HUES6 (cell line): Measurements from ENCODE around the gene TSPAN12.
"Not testable (repeated sequence)": the region's sequence is repeated elsewhere in the genome, so short reads cannot be mapped to it uniquely, and the experiment has no call there.

Experiments used
- H3K27ac ChIP-seq: 2 replicates; pipeline ENCODE4 v1.7.0; 2013; ENCODE audit warnings: low read depth, mild to moderate bottlenecking, low read length, inconsistent platforms
- H3K27me3 ChIP-seq: 2 replicates; pipeline ENCODE4 v1.6.1; 2013; ENCODE audit warnings: low read length; ENCODE audit not compliant: control insufficient read depth, insufficient read depth
- H3K36me3 ChIP-seq: 2 replicates; pipeline ENCODE4 v1.6.1; 2013; ENCODE audit warnings: low read length; ENCODE audit not compliant: control insufficient read depth, insufficient read depth
- H3K4me1 ChIP-seq: 2 replicates; pipeline ENCODE4 v1.6.1; 2013; ENCODE audit warnings: low read length; ENCODE audit not compliant: control insufficient read depth, insufficient read depth
- H3K4me3 ChIP-seq: 2 replicates; pipeline ENCODE4 v1.5.1; 2013; ENCODE audit warnings: low read depth, low read length
- H3K9ac ChIP-seq: one replicate; pipeline ENCODE4 v1.6.1; 2013; ENCODE audit warnings: mild to moderate bottlenecking, low read length
- H3K9me3 ChIP-seq: 2 replicates; pipeline ENCODE4 v1.6.1; 2013; ENCODE audit warnings: low read depth, low read length; ENCODE audit not compliant: control insufficient read depth, insufficient read depth

Gene TSPAN12

GRCh38 chr7:120857588-120858573 is at the start of gene TSPAN12:
TSPAN12 (minus strand) TSS chr7:120858144; CDS start chr7:120856763, 1,381 bp downstream.
- Histone ChIP-seq H3K27me3 (no peaks in the 10 kb centered on the region), H3K9ac (peak within 1 kb of the TSS; percentile 89), H3K4me3 (peak within 1 kb of the TSS; percentile 70), H3K27ac (peak within 1 kb of the TSS; percentile 78; the same call in 1 of the 2 replicates), H3K36me3 (no peaks in the 10 kb centered on the region; the same call in 1 of the 2 replicates), H3K9me3 (no peaks in the 10 kb centered on the region), H3K4me1 (0 out of 2 replicates have a peak, but pooled peaks cover 6% of the 10 kb centered on the region)

- Histone ChIP-seq H3K9ac (no peak overlapping the region), H3K27ac (no peak overlapping the region), H3K4me1 (no peaks in the 10 kb centered on the region), H3K36me3 (no peaks in the 10 kb centered on the region), H3K27me3 (no peaks in the 10 kb centered on the region), H3K4me3 (no peak overlapping the region), H3K9me3 (peaks cover 43% of the 10 kb centered on the region)
Observed at GRCh38 chr7:120898715-120899499, 41.0 kb upstream of the TSPAN12 start.

GRCh38 chr7:120895253-120895652 is 37.3 kb upstream of the TSPAN12 start:
- H3K36me3 ChIP-seq, H3K4me3 ChIP-seq, H3K27ac ChIP-seq, H3K4me1 ChIP-seq, H3K9ac ChIP-seq, H3K27me3 ChIP-seq: not testable (repeated sequence)
- peaks cover 59% of the 10 kb centered on the region for H3K9me3 ChIP-seq

- H3K4me1 ChIP-seq, H3K27ac ChIP-seq, H3K4me3 ChIP-seq, H3K36me3 ChIP-seq, H3K9ac ChIP-seq, H3K9me3 ChIP-seq, H3K27me3 ChIP-seq: not testable (repeated sequence)
Observed at GRCh38 chr7:120885602-120886001, 27.7 kb upstream of the TSPAN12 start.

GRCh38 chr7:120877701-120878100 is 19.8 kb upstream of the TSPAN12 start:
- Histone ChIP-seq H3K4me1 (peaks cover 6% of the 10 kb centered on the region; the same call in 1 of the 2 replicates), H3K9ac (no peak overlapping the region), H3K36me3 (no peaks in the 10 kb centered on the region), H3K4me3 (no peak overlapping the region), H3K27me3 (no peaks in the 10 kb centered on the region), H3K9me3 (no peaks in the 10 kb centered on the region), H3K27ac (no peak overlapping the region)

GRCh38 chr7:120876922-120877321 is 19.0 kb upstream of the TSPAN12 start:
- Histone ChIP-seq H3K9me3 (no peaks in the 10 kb centered on the region), H3K9ac (no peak overlapping the region), H3K4me1 (peaks cover 6% of the 10 kb centered on the region; the same call in 1 of the 2 replicates), H3K27me3 (no peaks in the 10 kb centered on the region), H3K36me3 (no peaks in the 10 kb centered on the region), H3K27ac (no peak overlapping the region), H3K4me3 (no peak overlapping the region)

GRCh38 chr7:120874722-120875121 is 16.8 kb upstream of the TSPAN12 start:
- Histone ChIP-seq H3K36me3 (no peaks in the 10 kb centered on the region), H3K27ac (no peak overlapping the region), H3K9me3 (no peaks in the 10 kb centered on the region), H3K4me1 (peaks cover 6% of the 10 kb centered on the region; the same call in 1 of the 2 replicates), H3K4me3 (no peak overlapping the region), H3K9ac (no peak overlapping the region), H3K27me3 (no peaks in the 10 kb centered on the region)

- Histone ChIP-seq H3K9ac (no peak overlapping the region), H3K36me3 (no peaks in the 10 kb centered on the region), H3K27me3 (no peaks in the 10 kb centered on the region), H3K27ac (no peak overlapping the region), H3K4me3 (no peak overlapping the region), H3K4me1 (peaks cover 6% of the 10 kb centered on the region; the same call in 1 of the 2 replicates), H3K9me3 (no peaks in the 10 kb centered on the region)
Observed at GRCh38 chr7:120874016-120874415, 16.1 kb upstream of the TSPAN12 start.

- H3K27me3 ChIP-seq = no peaks in the 10 kb centered on the region
- peaks cover 6% of the 10 kb centered on the region; the same call in 1 of the 2 replicates for H3K4me1 ChIP-seq
- H3K36me3 ChIP-seq = no peaks in the 10 kb centered on the region
- no peak overlapping the region for H3K4me3 ChIP-seq
- no peaks in the 10 kb centered on the region for H3K9me3 ChIP-seq
- no peak overlapping the region for H3K27ac ChIP-seq
- no peak overlapping the region for H3K9ac ChIP-seq
Observed at GRCh38 chr7:120873401-120873800, 15.5 kb upstream of the TSPAN12 start.

- Histone ChIP-seq H3K9ac (no peak overlapping the region), H3K4me1 (peaks cover 6% of the 10 kb centered on the region; the same call in 1 of the 2 replicates), H3K36me3 (no peaks in the 10 kb centered on the region), H3K9me3 (no peaks in the 10 kb centered on the region), H3K4me3 (no peak overlapping the region), H3K27me3 (no peaks in the 10 kb centered on the region), H3K27ac (no peak overlapping the region)
Observed at GRCh38 chr7:120869700-120870099, 11.8 kb upstream of the TSPAN12 start.

GRCh38 chr7:120867932-120868331 is 10.0 kb upstream of the TSPAN12 start:
- no peak overlapping the region for H3K27ac ChIP-seq
- H3K27me3 ChIP-seq = no peaks in the 10 kb centered on the region
- no peaks in the 10 kb centered on the region for H3K9me3 ChIP-seq
- H3K4me1 ChIP-seq = no peaks in the 10 kb centered on the region
- H3K4me3 ChIP-seq = no peak overlapping the region
- no peaks in the 10 kb centered on the region for H3K36me3 ChIP-seq
- no peak overlapping the region for H3K9ac ChIP-seq
